NB4 (cell line): Measurements from ENCODE around the gene SSR1.

Experiments
- DNase-seq: peaks from one replicate; pipeline ENCODE4 v3.0.0; 2010; ENCODE audit warnings: low read depth
- H3K4me3 ChIP-seq: one replicate; pipeline ENCODE4 v1.5.1; 2011; ENCODE audit warnings: mild to moderate bottlenecking, low read depth, low read length, moderate library complexity
- MAX ChIP-seq: IDR thresholded peaks from 2 replicates; pipeline ENCODE4 v1.6.1; 2011; ENCODE audit warnings: low read depth, low read length
- MYC ChIP-seq: IDR thresholded peaks from 2 replicates; pipeline ENCODE4 v1.6.1; 2011; ENCODE audit warnings: low read depth, low read length
- POLR2A ChIP-seq: IDR thresholded peaks from 2 replicates; pipeline ENCODE4 v1.6.1; 2011; ENCODE audit warnings: mild to moderate bottlenecking; ENCODE audit not compliant: insufficient read length; ENCODE audit errors: extremely low read depth
- TF ChIP-seq, protein P1 (sequence below): IDR thresholded peaks from one replicate; pipeline ENCODE4 v1.5.1; 2012; ENCODE audit warnings: low read depth, low read length

SSR1 gene

GRCh38 chr6:7249946-7250643 lies 62.9 kb downstream of the SSR1 start:
- DNase-seq: no peak
- no peak for TF ChIP-seq MYC
- TF ChIP-seq POLR2A: no peak
- TF ChIP-seq, protein P1, sequence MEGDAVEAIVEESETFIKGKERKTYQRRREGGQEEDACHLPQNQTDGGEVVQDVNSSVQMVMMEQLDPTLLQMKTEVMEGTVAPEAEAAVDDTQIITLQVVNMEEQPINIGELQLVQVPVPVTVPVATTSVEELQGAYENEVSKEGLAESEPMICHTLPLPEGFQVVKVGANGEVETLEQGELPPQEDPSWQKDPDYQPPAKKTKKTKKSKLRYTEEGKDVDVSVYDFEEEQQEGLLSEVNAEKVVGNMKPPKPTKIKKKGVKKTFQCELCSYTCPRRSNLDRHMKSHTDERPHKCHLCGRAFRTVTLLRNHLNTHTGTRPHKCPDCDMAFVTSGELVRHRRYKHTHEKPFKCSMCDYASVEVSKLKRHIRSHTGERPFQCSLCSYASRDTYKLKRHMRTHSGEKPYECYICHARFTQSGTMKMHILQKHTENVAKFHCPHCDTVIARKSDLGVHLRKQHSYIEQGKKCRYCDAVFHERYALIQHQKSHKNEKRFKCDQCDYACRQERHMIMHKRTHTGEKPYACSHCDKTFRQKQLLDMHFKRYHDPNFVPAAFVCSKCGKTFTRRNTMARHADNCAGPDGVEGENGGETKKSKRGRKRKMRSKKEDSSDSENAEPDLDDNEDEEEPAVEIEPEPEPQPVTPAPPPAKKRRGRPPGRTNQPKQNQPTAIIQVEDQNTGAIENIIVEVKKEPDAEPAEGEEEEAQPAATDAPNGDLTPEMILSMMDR: no peak
- TF ChIP-seq MAX: no peak
- no peak overlapping the region for H3K4me3 ChIP-seq

- no peak overlapping the region for H3K4me3 ChIP-seq
- TF ChIP-seq MYC: no peak
- TF ChIP-seq, protein P1: no peak
- no peak for TF ChIP-seq MAX
- TF ChIP-seq POLR2A: no peak
- DNase-seq: no peak
Measured at GRCh38 chr6:7249391-7249790, 63.6 kb downstream of the SSR1 start.

DNA sequence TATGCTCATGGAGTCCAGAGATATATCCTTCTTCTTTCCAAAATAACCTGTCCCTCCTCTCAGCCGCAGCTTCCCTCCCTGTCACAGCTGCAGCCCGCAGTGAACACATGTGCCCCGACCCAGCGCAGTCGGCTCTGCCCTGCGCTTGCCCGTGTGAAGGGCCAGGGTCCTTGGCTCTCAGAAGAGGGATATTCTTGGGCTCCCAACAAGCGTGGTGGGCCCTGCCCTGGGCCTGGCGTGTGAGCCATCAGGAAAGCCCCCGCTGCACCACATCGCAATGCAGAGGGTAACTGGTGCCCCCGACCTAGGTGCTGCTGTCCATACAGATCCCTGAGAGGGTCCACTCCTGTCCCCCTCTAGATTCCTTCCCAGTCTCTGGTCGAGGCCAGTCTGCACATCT lies 65.2 kb downstream of the SSR1 start:
- DNase-seq: no peak
- TF ChIP-seq, protein P1: no peak
- TF ChIP-seq POLR2A (no peak), MYC (no peak), MAX (no peak)
- H3K4me3 ChIP-seq: no peak overlapping the region

DNA sequence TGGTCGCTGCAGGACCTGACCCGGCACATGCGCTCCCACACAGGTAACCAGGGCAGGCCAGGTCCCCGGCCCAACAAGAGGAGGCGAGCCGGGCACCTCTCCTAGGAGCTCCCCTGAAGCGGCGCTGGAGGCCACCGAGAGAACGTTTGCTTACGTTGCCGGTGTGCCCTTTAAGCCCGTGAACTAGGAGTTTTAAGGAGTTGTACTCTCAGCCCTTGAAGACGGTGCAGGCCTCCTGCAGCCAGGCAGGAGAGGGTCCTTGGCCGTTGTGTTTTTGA lies 65.9 kb downstream of the SSR1 start:
- H3K4me3 ChIP-seq: no peak overlapping the region
- TF ChIP-seq MYC (no peak), MAX (no peak), POLR2A (no peak)
- TF ChIP-seq, protein P1: no peak
- DNase-seq: no peak

DNA sequence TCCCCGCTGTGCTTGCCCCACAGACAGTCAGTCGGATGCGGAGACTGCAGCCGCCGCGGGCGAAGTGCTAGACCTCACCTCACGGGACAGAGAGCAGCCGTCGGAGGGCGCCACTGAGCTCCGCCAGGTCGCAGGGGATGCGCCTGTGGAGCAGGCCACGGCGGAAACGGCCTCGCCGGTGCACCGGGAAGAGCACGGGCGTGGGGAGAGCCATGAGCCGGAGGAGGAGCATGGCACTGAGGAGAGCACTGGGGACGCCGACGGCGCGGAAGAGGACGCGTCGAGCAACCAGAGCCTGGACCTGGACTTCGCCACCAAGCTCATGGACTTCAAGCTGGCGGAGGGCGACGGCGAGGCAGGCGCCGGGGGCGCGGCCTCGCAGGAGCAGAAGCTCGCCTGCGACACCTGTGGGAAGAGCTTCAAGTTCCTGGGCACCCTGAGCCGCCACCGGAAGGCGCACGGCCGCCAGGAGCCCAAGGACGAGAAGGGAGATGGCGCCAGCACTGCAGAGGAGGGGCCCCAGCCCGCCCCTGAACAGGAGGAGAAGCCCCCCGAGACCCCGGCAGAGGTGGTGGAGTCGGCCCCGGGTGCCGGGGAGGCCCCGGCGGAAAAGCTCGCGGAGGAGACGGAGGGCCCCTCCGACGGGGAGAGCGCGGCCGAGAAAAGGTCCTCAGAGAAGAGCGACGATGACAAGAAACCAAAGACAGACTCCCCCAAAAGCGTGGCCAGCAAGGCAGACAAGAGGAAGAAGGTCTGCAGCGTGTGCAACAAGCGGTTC lies 66.4 kb downstream of the SSR1 start:
- DNase-seq: no peak
- no peak for TF ChIP-seq POLR2A
- TF ChIP-seq, protein P1: no peak
- no peak for TF ChIP-seq MAX
- no peak for TF ChIP-seq MYC
- no peak overlapping the region for H3K4me3 ChIP-seq
